Peyer's patch (tissue), 4 donors: Measurements from ENCODE around the gene GTPBP10.

Experiments
- POLR2A ChIP-seq, 2 donors: fragments of 450-650 bp; IDR thresholded peaks; one replicate each; pipeline ENCODE4 v1.5.1; 2017; ENCODE audit warnings: antibody characterized with exemption in 2 of 2, mild to moderate bottlenecking in 2 of 2, moderate library complexity in 2 of 2
- TF ChIP-seq, protein P1 (sequence below), 6 experiments: fragments of 450-650 bp in 4 of 6; fragments of 200-600 bp in 2 of 6; sonication (generic) in 1 of 6; IDR thresholded peaks; one replicate each; pipeline ENCODE4 v1.5.1; 2017 to 2019; ENCODE audit warnings: antibody characterized with exemption in 6 of 6, mild to moderate bottlenecking in 3 of 6, moderate library complexity in 1 of 6

DNA sequence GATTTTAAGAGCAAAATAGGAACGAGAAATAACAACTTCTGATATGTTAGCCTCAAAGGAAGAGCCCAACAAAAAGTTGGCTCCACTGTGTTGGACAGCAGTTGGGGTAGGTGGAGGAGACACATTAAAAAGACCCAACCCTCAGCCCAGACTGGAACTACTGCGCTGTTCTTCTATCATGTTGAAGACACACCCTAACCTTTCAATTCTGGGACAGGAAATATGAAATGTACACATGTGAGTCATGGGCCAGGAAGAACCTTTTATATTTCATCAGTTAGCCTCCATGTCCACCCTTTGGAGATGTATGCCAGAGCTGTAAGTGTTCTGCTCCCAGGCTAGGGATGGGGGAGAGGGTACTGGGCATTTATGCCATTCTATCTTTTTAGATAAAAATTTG is 78.9 kb downstream of the GTPBP10 start:
- no peak for TF ChIP-seq POLR2A (IDR thresholded peaks at IDR 0.05)
- TF ChIP-seq, protein P1, sequence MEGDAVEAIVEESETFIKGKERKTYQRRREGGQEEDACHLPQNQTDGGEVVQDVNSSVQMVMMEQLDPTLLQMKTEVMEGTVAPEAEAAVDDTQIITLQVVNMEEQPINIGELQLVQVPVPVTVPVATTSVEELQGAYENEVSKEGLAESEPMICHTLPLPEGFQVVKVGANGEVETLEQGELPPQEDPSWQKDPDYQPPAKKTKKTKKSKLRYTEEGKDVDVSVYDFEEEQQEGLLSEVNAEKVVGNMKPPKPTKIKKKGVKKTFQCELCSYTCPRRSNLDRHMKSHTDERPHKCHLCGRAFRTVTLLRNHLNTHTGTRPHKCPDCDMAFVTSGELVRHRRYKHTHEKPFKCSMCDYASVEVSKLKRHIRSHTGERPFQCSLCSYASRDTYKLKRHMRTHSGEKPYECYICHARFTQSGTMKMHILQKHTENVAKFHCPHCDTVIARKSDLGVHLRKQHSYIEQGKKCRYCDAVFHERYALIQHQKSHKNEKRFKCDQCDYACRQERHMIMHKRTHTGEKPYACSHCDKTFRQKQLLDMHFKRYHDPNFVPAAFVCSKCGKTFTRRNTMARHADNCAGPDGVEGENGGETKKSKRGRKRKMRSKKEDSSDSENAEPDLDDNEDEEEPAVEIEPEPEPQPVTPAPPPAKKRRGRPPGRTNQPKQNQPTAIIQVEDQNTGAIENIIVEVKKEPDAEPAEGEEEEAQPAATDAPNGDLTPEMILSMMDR (IDR thresholded peaks at IDR 0.05), result no peak
